Measurements from ENCODE around the gene CAMTA2.
A peak's percentile ranks its signal among the peaks of the same experiment; 100 is the strongest.

Gene CAMTA2

DNA sequence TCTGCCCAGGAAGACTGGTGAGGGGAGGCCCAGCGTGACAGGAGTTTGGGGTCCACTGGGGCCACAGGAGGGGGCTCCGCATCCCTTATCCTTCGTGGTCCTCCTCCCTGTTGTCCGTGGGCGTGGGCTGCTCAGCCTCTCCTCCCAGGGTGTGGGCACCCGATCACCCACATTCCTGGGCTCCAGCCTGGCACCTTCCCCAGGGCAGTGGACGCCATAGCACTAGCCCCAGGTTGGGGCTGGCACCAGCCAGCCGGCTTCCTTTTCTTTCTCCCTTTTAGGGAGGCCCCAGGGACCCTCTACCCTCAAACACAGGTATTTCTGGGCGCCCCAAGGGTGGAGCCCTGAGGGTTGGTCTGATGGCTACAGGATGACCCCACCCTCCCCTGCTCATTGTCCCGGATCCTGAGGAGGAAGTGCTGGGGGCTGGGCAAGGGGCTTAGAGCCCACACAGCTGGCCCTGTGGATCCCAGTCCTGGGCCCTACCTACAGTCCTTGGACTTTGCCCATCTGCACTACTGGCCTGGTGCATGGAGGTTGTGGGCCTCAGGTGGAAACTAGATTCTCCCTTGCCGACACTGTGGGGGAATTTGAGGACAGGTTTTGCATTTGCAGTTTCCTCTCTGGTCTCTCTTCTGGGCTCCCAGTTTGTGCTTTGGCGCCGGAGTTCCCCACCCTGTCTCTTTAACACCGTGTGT lies 11.4 kb upstream of the CAMTA2 start:
- no peaks in the 10 kb centered on the region for H3K9me3 ChIP-seq (ENCODE audit: severe bottlenecking)
- no peak for DNase-seq
- TF ChIP-seq, protein P1, sequence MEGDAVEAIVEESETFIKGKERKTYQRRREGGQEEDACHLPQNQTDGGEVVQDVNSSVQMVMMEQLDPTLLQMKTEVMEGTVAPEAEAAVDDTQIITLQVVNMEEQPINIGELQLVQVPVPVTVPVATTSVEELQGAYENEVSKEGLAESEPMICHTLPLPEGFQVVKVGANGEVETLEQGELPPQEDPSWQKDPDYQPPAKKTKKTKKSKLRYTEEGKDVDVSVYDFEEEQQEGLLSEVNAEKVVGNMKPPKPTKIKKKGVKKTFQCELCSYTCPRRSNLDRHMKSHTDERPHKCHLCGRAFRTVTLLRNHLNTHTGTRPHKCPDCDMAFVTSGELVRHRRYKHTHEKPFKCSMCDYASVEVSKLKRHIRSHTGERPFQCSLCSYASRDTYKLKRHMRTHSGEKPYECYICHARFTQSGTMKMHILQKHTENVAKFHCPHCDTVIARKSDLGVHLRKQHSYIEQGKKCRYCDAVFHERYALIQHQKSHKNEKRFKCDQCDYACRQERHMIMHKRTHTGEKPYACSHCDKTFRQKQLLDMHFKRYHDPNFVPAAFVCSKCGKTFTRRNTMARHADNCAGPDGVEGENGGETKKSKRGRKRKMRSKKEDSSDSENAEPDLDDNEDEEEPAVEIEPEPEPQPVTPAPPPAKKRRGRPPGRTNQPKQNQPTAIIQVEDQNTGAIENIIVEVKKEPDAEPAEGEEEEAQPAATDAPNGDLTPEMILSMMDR (IDR thresholded peaks at IDR 0.05; ENCODE audit: low read depth, low read length): no peak
- H3K27ac ChIP-seq: peak overlapping the region; percentile 91; the same call in 1 of the 2 replicates
- H3K27me3 ChIP-seq (ENCODE audit: insufficient read depth, low read depth, severe bottlenecking): no peaks in the 10 kb centered on the region
- peaks cover 28% of the 10 kb centered on the region for H3K36me3 ChIP-seq
- H3K4me3 ChIP-seq (ENCODE audit: low read depth, low read length): peak overlapping the region; percentile 67

DNA sequence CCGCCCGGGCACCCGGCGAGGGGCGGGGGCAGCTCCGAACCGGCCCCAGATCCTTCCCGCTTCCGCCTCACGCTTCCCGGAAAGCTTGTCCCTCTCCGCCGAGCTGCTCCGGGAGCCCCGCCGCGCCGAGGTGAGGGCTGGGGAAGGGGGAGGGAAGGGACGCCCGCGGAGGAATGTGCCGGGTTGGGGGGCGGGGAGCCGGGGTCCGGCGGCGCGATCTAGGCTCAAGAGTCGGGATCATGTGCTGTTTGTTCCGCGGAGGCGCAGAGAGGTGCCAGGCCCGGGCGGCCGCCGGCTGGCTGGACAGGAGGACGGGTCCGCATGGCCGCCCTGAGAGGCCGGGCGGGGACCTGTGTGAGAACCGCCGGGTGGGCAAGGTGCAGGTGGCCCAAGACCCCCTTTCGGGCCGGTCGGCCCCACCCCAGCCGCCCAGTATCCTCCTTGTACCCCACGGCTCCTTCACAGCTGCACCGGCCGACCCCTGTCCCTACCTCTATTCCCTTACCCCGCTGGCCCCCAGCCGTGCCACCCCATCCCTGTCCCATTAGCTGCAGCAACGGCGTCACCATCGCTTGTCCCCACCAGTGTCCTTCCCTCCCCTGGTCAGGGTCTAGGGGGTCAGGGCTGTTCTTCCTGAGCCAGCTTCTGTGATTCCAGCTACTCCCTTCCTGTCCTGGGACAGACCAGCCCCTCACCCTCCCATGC lies 10.7 kb upstream of the CAMTA2 start:
- H3K27me3 ChIP-seq (ENCODE audit: insufficient read depth, low read depth, severe bottlenecking): no peaks in the 10 kb centered on the region
- peak overlapping the region; percentile 91 for H3K27ac ChIP-seq
- peak; percentile 47 for DNase-seq
- H3K4me3 ChIP-seq (ENCODE audit: low read depth, low read length): peak overlapping the region; percentile 67
- no peaks in the 10 kb centered on the region for H3K9me3 ChIP-seq (ENCODE audit: severe bottlenecking)
- TF ChIP-seq, protein P1 (IDR thresholded peaks at IDR 0.05; ENCODE audit: low read depth, low read length): no peak
- peaks cover 21% of the 10 kb centered on the region for H3K36me3 ChIP-seq

DNA sequence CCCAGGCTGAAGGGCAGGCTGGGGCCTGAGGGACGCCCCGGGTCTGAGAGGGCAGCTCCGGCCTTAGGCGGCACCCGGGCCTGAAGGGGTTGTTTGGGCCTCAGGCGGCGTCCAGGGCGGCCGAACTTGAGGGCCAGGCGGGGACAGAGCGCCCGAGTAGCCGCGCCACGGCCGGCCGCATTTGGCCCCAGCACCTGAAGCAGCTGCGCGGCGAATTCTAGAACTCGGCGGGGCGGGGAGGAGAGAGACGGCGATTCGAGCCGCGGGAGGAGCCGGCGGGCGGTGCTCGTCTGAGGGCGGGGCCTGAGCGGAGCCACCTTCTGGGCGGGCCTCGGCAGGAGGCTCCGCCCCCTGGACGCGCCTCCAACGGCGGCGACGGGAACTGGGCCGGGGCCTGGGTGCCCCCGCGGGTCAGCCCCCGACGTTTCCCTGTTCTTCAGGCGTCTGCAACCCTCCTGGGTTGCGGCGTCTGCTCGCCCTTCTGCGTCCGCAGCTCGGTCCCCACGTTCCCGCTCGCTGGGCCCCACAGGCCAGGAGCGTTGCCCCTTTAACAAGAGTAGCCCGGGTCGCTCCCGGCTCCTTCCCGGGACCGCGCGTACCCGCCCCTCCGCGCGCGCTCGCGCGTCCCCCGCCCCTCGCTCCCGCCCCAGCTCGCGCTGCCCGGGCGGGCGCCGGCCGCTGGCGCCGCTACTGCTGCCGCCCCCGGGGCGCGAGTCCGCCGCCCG lies 10.0 kb upstream of the CAMTA2 start, which contains the start of the genes INCA1 and KIF1C:
Gene INCA1, minus strand, starts transcription at position 221 of the 725 bp plus-strand sequence. CDS start 3,085 bp downstream, outside the sequence.
Gene KIF1C, plus strand, starts transcription at position 649 of the 725 bp plus-strand sequence. CDS start 2,297 bp downstream, outside the sequence.
- DNase-seq: peak; percentile 93
- TF ChIP-seq, protein P1 (IDR thresholded peaks at IDR 0.05; ENCODE audit: low read depth, low read length): no peak
- Histone ChIP-seq H3K36me3 (peaks cover 17% of the 10 kb centered on the region), H3K27me3 (ENCODE audit: insufficient read depth, low read depth, severe bottlenecking) (no peaks in the 10 kb centered on the region), H3K4me3 (ENCODE audit: low read depth, low read length) (peak within 1 kb of the TSS; percentile 67), H3K9me3 (ENCODE audit: severe bottlenecking) (no peaks in the 10 kb centered on the region), H3K27ac (peak within 1 kb of the TSS; percentile 91)

DNA sequence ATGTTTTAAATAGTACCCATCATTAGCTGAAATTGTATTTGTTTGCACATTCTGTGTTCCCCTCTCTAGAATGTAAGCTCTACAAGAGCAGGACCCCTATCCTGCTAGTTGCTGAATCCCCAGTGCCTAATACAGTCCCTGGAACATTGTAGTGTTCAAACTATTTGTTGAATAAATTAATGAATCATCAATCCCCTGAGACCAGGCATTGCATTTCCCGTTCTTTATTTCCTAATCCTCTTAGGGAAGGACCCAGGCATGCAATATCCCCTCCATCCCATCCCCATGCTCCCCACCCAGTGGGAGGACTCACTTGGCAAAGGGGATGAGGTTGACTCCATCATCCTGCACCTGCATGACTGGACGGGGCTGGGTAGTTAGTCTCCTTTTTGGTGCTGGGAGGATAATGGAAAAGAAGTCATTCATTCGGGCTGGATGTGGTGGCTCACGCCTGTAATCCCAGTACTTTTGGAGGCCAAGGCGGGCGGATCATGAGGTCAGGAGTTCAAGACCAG lies 6.7 kb upstream of the CAMTA2 start:
- DNase-seq: no peak
- Histone ChIP-seq H3K27me3 (ENCODE audit: insufficient read depth, low read depth, severe bottlenecking) (no peaks in the 10 kb centered on the region), H3K36me3 (no peaks in the 10 kb centered on the region), H3K9me3 (ENCODE audit: severe bottlenecking) (no peaks in the 10 kb centered on the region), H3K4me3 (ENCODE audit: low read depth, low read length) (no peak overlapping the region), H3K27ac (no peak overlapping the region)
- TF ChIP-seq, protein P1 (IDR thresholded peaks at IDR 0.05; ENCODE audit: low read depth, low read length): no peak

DNA sequence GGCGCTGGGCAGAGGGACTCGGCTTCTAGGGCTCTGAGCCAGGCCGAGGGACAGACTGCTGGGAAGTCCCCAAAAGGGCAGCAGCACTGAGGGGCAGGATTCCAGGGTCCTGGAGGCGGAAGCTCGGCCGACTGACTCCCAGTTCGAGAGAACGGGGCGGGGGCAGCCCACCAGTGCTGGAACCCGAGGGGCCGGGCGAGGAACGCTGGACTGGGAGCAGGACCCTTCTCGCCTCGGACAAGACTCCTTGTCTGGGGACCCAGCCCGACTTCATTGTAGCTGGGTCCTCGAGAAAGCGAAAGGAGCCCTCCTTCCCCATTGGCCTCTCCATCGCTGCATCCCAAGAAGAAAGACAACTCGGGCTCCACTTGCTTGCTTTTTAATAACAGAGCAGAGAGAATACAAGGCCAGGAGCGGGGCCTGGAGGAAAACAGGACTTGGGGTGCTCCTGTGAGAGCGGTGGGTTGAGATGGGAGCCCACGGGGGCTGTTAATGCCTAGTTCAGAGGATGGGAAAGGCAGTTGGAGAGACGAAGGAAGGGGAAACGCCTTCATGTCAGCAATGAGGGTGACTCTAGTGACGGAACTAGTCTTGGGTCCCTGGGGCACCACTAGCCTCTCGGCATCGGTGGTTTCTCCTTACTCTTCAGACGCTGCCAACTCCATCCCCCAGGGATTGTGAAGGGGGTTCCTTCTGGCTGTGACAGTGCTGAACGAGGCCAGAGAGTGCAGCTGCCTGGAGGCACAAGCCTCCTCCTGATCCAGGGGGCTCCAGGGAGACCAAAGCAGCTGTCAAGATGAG lies 492 bp upstream of the CAMTA2 start:
- no peaks in the 10 kb centered on the region for H3K9me3 ChIP-seq (ENCODE audit: severe bottlenecking)
- H3K36me3 ChIP-seq: peaks cover 11% of the 10 kb centered on the region
- peak overlapping the region; percentile 74 for H3K27ac ChIP-seq
- H3K4me3 ChIP-seq (ENCODE audit: low read depth, low read length): peak overlapping the region; percentile 73
- TF ChIP-seq, protein P1 (IDR thresholded peaks at IDR 0.05; ENCODE audit: low read depth, low read length): no peak
- DNase-seq: no peak
- H3K27me3 ChIP-seq (ENCODE audit: insufficient read depth, low read depth, severe bottlenecking): no peaks in the 10 kb centered on the region
